ENCODE results near the gene MAP7D2.

The MAP7D2 gene

DNA sequence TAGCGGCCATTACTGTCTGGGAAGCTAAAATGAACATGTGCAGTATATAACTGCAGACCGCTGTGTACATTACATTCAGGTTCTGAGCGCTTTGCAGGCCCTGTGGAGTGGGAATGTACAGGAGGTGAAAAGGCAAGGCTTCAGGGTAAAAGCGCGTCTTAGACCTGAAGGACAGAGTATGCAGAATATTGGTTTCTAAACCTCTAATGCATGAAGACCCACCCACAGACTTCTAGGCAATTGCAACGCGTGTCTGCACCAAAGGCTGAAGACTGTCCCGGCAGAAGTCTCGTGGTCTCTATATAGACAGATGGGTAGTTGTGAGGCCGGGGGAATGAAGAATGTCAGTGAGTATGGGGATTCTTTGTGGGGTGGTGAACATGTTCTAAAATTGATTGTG, 5.4 kb downstream of the MAP7D2 start:
- Histone ChIP-seq H3K27ac (ENCODE audit: low read length) (no peak overlapping the region), H3F3A (ENCODE audit: insufficient read depth, low read length) (no peaks in the 10 kb centered on the region), H3K36me3 (replicated peaks; ENCODE audit: insufficient read depth, low read length) (no peaks in the 10 kb centered on the region), H2AFZ (ENCODE audit: low read length) (no peak overlapping the region), H3K4me1 (ENCODE audit: low read length) (no peaks in the 10 kb centered on the region), H4K20me1 (ENCODE audit: insufficient read depth, low read length) (no peaks in the 10 kb centered on the region), H3K4me3 (ENCODE audit: low read length) (no peak overlapping the region), H3K9me3 (replicated peaks; ENCODE audit: insufficient read depth, low read length) (no peaks in the 10 kb centered on the region), H3K4me2 (ENCODE audit: low read depth, low read length) (no peak overlapping the region), H3K9me2 (replicated peaks; ENCODE audit: insufficient read depth, low read length) (no peaks in the 10 kb centered on the region), H3K27me3 (replicated peaks; ENCODE audit: insufficient read depth, low read length) (no peaks in the 10 kb centered on the region), H3K79me2 (ENCODE audit: low read length) (no peaks in the 10 kb centered on the region), H3K9ac (ENCODE audit: low read length) (no peak overlapping the region)
- no peak for DNase-seq
- no peak for TF ChIP-seq CTCF (IDR thresholded peaks at IDR 0.05; ENCODE audit: low read length)
- no peak for TF ChIP-seq EZH2 (optimal IDR thresholded peaks at IDR 0.05; ENCODE audit: low read depth, low read length)
- no peak for TF ChIP-seq EZH2phosphoT487 (IDR thresholded peaks at IDR 0.05; ENCODE audit: low read length)

GRCh38 chrX:20101934-20102581, 14.6 kb downstream of the MAP7D2 start:
- no peaks in the 10 kb centered on the region for H4K20me1 ChIP-seq (ENCODE audit: insufficient read depth, low read length)
- no peak overlapping the region for H2AFZ ChIP-seq (ENCODE audit: low read length)
- no peaks in the 10 kb centered on the region for H3K27me3 ChIP-seq (replicated peaks; ENCODE audit: insufficient read depth, low read length)
- no peaks in the 10 kb centered on the region for H3K79me2 ChIP-seq (ENCODE audit: low read length)
- H3K9ac ChIP-seq (ENCODE audit: low read length), result no peak overlapping the region
- no peaks in the 10 kb centered on the region for H3K9me2 ChIP-seq (replicated peaks; ENCODE audit: insufficient read depth, low read length)
- H3K4me2 ChIP-seq (ENCODE audit: low read depth, low read length), result no peak overlapping the region
- H3F3A ChIP-seq (ENCODE audit: insufficient read depth, low read length), result no peaks in the 10 kb centered on the region
- H3K9me3 ChIP-seq (replicated peaks; ENCODE audit: insufficient read depth, low read length), result no peaks in the 10 kb centered on the region
- TF ChIP-seq EZH2 (optimal IDR thresholded peaks at IDR 0.05; ENCODE audit: low read depth, low read length), result no peak
- no peak for TF ChIP-seq EZH2phosphoT487 (IDR thresholded peaks at IDR 0.05; ENCODE audit: low read length)
- TF ChIP-seq CTCF (IDR thresholded peaks at IDR 0.05; ENCODE audit: low read length), result no peak
- no peak for DNase-seq
- H3K4me3 ChIP-seq (ENCODE audit: low read length), result no peak overlapping the region
- no peaks in the 10 kb centered on the region for H3K36me3 ChIP-seq (replicated peaks; ENCODE audit: insufficient read depth, low read length)
- H3K27ac ChIP-seq (ENCODE audit: low read length), result no peak overlapping the region
- H3K4me1 ChIP-seq (ENCODE audit: low read length), result no peaks in the 10 kb centered on the region

DNA sequence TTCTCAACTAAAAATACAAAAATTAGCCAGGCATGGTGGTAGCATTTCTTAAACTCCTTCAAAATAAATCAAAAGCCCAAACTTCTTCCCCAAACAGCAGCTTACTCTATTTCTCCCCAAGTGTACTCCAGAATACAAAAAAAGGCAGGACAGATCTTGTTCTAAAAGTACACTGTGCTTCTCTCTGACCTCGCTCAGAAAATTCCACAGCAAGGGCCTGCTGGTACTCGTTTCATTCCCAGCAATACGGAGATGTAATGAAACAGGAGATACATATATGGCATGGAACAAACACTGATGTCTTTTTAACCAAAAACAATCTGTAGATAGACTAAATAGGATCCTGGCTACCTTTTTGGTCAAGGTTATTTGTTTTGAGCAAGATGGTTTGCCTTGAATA, 25.2 kb downstream of the MAP7D2 start:
- Histone ChIP-seq H3K9me2 (replicated peaks; ENCODE audit: insufficient read depth, low read length) (no peaks in the 10 kb centered on the region), H3K9ac (ENCODE audit: low read length) (no peak overlapping the region), H3F3A (ENCODE audit: insufficient read depth, low read length) (no peaks in the 10 kb centered on the region), H4K20me1 (ENCODE audit: insufficient read depth, low read length) (no peaks in the 10 kb centered on the region), H3K27me3 (replicated peaks; ENCODE audit: insufficient read depth, low read length) (no peaks in the 10 kb centered on the region), H3K27ac (ENCODE audit: low read length) (no peak overlapping the region), H2AFZ (ENCODE audit: low read length) (no peak overlapping the region), H3K4me3 (ENCODE audit: low read length) (no peak overlapping the region), H3K9me3 (replicated peaks; ENCODE audit: insufficient read depth, low read length) (no peaks in the 10 kb centered on the region), H3K4me1 (ENCODE audit: low read length) (no peaks in the 10 kb centered on the region), H3K36me3 (replicated peaks; ENCODE audit: insufficient read depth, low read length) (no peaks in the 10 kb centered on the region), H3K4me2 (ENCODE audit: low read depth, low read length) (no peak overlapping the region), H3K79me2 (ENCODE audit: low read length) (no peaks in the 10 kb centered on the region)
- no peak for DNase-seq
- no peak for TF ChIP-seq CTCF (IDR thresholded peaks at IDR 0.05; ENCODE audit: low read length)
- no peak for TF ChIP-seq EZH2 (optimal IDR thresholded peaks at IDR 0.05; ENCODE audit: low read depth, low read length)
- TF ChIP-seq EZH2phosphoT487 (IDR thresholded peaks at IDR 0.05; ENCODE audit: low read length), result no peak

All from MM.1S (cell line).